ENCODE measurements around the gene BACE1. TPM values are rescaled to one million over a fixed set of nuclear protein-coding genes. Genes with fewer than 3 reads are reported as not detected.

Gene BACE1
- polyA plus RNA-seq, 3 donors = 1.6 to 9.1 (median 3.1) TPM

DNA sequence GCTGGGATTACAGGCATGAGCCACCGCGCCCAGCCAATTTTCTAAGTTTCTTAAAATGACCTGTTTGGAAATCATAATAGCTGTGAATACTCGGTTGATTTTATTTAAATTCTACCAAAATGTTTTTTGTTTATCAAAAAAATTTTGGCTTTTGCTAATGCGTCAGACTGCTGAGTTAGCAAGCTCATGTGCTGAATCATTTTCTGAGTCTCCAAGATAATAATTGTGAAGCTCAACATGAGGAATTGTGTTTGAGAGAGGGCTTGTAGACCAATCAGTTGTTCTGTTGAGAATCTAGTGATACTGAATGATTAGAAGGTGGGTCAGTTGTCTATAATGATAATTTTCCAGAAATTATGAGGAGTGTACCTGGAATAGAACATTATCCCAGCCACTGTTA lies 67.7 kb downstream of the BACE1 start:
- H3K27me3 Mint-ChIP-seq (ENCODE audit: low read depth in 3 of 3) = no peaks in the 10 kb centered on the region
- Histone ChIP-seq H3K4me2 (replicated peaks; ENCODE audit: extremely low read depth, low read length, poor library complexity, severe bottlenecking) (no peak overlapping the region), H3K4me3 (replicated peaks in 1 of 3; ENCODE audit: low read depth in 2 of 3, low read length in 3 of 3) (no peak overlapping the region), H3K9me3 (replicated peaks in 1 of 2; ENCODE audit: control insufficient read depth in 1 of 2, insufficient read depth in 1 of 2, low read length in 2 of 2) (no peaks in the 10 kb centered on the region), H3K4me1 (ENCODE audit: control insufficient read depth in 1 of 2, insufficient read depth in 2 of 2, low read length in 2 of 2) (no peaks in the 10 kb centered on the region), H3K27me3 (ENCODE audit: control insufficient read depth in 2 of 2, insufficient read depth in 2 of 2, low read length in 2 of 2) (no peaks in the 10 kb centered on the region), H4K20me1 (ENCODE audit: insufficient read depth, low read length) (no peaks in the 10 kb centered on the region), H3K36me3 (replicated peaks in 1 of 2; ENCODE audit: control insufficient read depth in 1 of 2, insufficient read depth in 2 of 2, low read length in 2 of 2) (peaks cover 68 to 83% of the 10 kb centered on the region in 2 donors), H3K27ac (ENCODE audit: low read depth in 1 of 2, low read length in 2 of 2) (no peak overlapping the region), H3K9ac (ENCODE audit: insufficient read depth, low read length, poor library complexity, severe bottlenecking) (no peak overlapping the region), H2AFZ (ENCODE audit: insufficient read depth, low read depth, low read length, poor library complexity, severe bottlenecking) (no peak overlapping the region), H3K79me2 (ENCODE audit: insufficient read depth, low read length) (no peaks in the 10 kb centered on the region)
- no peak for DNase-seq
- H3K4me3 Mint-ChIP-seq = no peak overlapping the region
- intact Hi-C loops (cut with micrococcal nuclease) = no loop called here
- whole genome bisulfite sequencing (ENCODE audit: insufficient coverage) = 100% methylated on average over 1 of the region's 4 CpGs
- TF ChIP-seq CTCF (IDR thresholded peaks at IDR 0.05) = no peak
- no peak overlapping the region for H3K27ac Mint-ChIP-seq
- no peaks in the 10 kb centered on the region for H3K9me3 Mint-ChIP-seq
- H3K36me3 Mint-ChIP-seq = peaks cover 64 to 76% of the 10 kb centered on the region in 2 donors
- H3K4me1 Mint-ChIP-seq = no peaks in the 10 kb centered on the region

GRCh38 chr11:117239295-117239694 lies 76.8 kb downstream of the BACE1 start:
- no peak for TF ChIP-seq CTCF (IDR thresholded peaks at IDR 0.05)
- 100% methylated on average over 1 of the region's 6 CpGs for WGBS (ENCODE audit: insufficient coverage)
- H3K4me1 Mint-ChIP-seq = peaks cover under 1% of the 10 kb centered on the region
- Histone ChIP-seq H3K9ac (ENCODE audit: insufficient read depth, low read length, poor library complexity, severe bottlenecking) (no peak overlapping the region), H3K27ac (ENCODE audit: low read depth in 1 of 2, low read length in 2 of 2) (no peak overlapping the region), H3K4me3 (replicated peaks in 1 of 3; ENCODE audit: low read depth in 2 of 3, low read length in 3 of 3) (no peak overlapping the region), H3K4me1 (ENCODE audit: control insufficient read depth in 1 of 2, insufficient read depth in 2 of 2, low read length in 2 of 2) (no peaks in the 10 kb centered on the region), H4K20me1 (ENCODE audit: insufficient read depth, low read length) (no peaks in the 10 kb centered on the region), H3K9me3 (replicated peaks in 1 of 2; ENCODE audit: control insufficient read depth in 1 of 2, insufficient read depth in 1 of 2, low read length in 2 of 2) (no peaks in the 10 kb centered on the region), H3K79me2 (ENCODE audit: insufficient read depth, low read length) (peaks cover 8% of the 10 kb centered on the region), H3K4me2 (replicated peaks; ENCODE audit: extremely low read depth, low read length, poor library complexity, severe bottlenecking) (no peak overlapping the region), H3K36me3 (replicated peaks in 1 of 2; ENCODE audit: control insufficient read depth in 1 of 2, insufficient read depth in 2 of 2, low read length in 2 of 2) (peaks cover 23 to 58% of the 10 kb centered on the region in 2 donors), H3K27me3 (ENCODE audit: control insufficient read depth in 2 of 2, insufficient read depth in 2 of 2, low read length in 2 of 2) (no peaks in the 10 kb centered on the region), H2AFZ (ENCODE audit: insufficient read depth, low read depth, low read length, poor library complexity, severe bottlenecking) (no peak overlapping the region)
- H3K27ac Mint-ChIP-seq = no peak overlapping the region
- peaks cover 0 to 2% (median 0%) of the 10 kb centered on the region in 3 donors for H3K27me3 Mint-ChIP-seq (ENCODE audit: low read depth in 3 of 3)
- intact Hi-C loops (cut with micrococcal nuclease) = no loop called here
- DNase-seq = no peak
- no peak overlapping the region for H3K4me3 Mint-ChIP-seq
- H3K9me3 Mint-ChIP-seq = no peaks in the 10 kb centered on the region
- peaks cover 38 to 62% of the 10 kb centered on the region in 2 donors for H3K36me3 Mint-ChIP-seq

Measured in CD14-positive monocyte (primary cell).